H1 (cell line): ENCODE results near the gene TMC3. TPM values are rescaled to one million over a fixed set of nuclear protein-coding genes. Genes with fewer than 3 reads are reported as not detected.

Experiments
- CTCF ChIA-PET: fragments of 300-600 bp; sonication (Branson Sonifier 250); formaldehyde crosslinking; loops from one replicate; lab custom pipeline; 2021; ENCODE audit not compliant: partially characterized antibody; lab: Charles Lee
- POLR2A ChIA-PET: fragments of 300-600 bp; sonication (Branson Sonifier 250); formaldehyde crosslinking; loops from one replicate; lab custom pipeline; 2021; ENCODE audit warnings: inconsistent platforms; ENCODE audit not compliant: partially characterized antibody; lab: Charles Lee
- DNase-seq, 2 experiments: peaks; one replicate each; pipeline versions ENCODE4 v3.0.0 to v3.0.0-alpha.2; 2010 to 2022; ENCODE audit warnings: low spot score in 2 of 2, low read depth in 1 of 2, mixed read lengths in 1 of 2
- FAIRE-seq: peaks from 2 replicates; lab custom pipeline; 2011; peaks lifted over from hg19 to GRCh38; lab: Jason Lieb, UNC
- H2AFZ ChIP-seq: 2 replicates; pipeline ENCODE4 v1.8.1; 2012; ENCODE audit warnings: low read length, inconsistent platforms
- H2AK5ac ChIP-seq: 2 replicates; pipeline ENCODE4 v1.6.1; 2013; ENCODE audit warnings: low read depth, low read length
- H2BK120ac ChIP-seq: replicated peaks from 2 replicates; pipeline ENCODE3; 2013; ENCODE audit warnings: low read depth, low read length, inconsistent platforms
- H2BK12ac ChIP-seq: 2 replicates; pipeline ENCODE4 v1.6.1; 2013; ENCODE audit warnings: low read depth, low read length
- H2BK15ac ChIP-seq: 2 replicates; pipeline ENCODE4 v1.6.1; 2013; ENCODE audit warnings: low read length
- H2BK20ac ChIP-seq: 2 replicates; pipeline ENCODE4 v1.6.1; 2013; ENCODE audit warnings: low read length
- H2BK5ac ChIP-seq: 2 replicates; pipeline ENCODE4 v1.6.1; 2013; ENCODE audit warnings: low read depth, low read length
- H3K14ac ChIP-seq: 2 replicates; pipeline ENCODE4 v1.6.1; 2013; ENCODE audit warnings: inconsistent platforms; ENCODE audit not compliant: insufficient read length
- H3K18ac ChIP-seq: 2 replicates; pipeline ENCODE4 v1.6.1; 2013; ENCODE audit warnings: low read length; ENCODE audit errors: extremely low read depth
- H3K23ac ChIP-seq: 2 replicates; pipeline ENCODE4 v1.6.1; 2013; ENCODE audit warnings: inconsistent platforms; ENCODE audit not compliant: insufficient read length
- H3K23me2 ChIP-seq: 2 replicates; pipeline ENCODE4 v1.6.1; 2013; ENCODE audit warnings: low read depth, low read length
- H3K27ac ChIP-seq: 2 replicates; pipeline ENCODE4 v1.6.1; 2011; ENCODE audit warnings: low read depth, low read length, inconsistent platforms
- H3K27me3 ChIP-seq, 4 experiments: replicated peaks in 1 of 4; 1 replicate in 1 of 4; 2 replicates in 3 of 4; pipeline versions ENCODE4 v1.6.1 to v1.8.1; 2011 to 2013; ENCODE audit warnings: low read length in 3 of 4, mild to moderate bottlenecking in 3 of 4, inconsistent platforms in 2 of 4, mixed read lengths in 2 of 4, moderate library complexity in 1 of 4; ENCODE audit not compliant: control insufficient read depth in 3 of 4, insufficient read depth in 3 of 4; ENCODE audit errors: extremely low read depth in 1 of 4
- H3K36me3 ChIP-seq, 4 experiments: 2 replicates each; pipeline versions ENCODE4 v1.6.1 to v1.8.1; 2011 to 2013; ENCODE audit warnings: mild to moderate bottlenecking in 4 of 4, low read length in 3 of 4, moderate library complexity in 2 of 4, control low read depth in 1 of 4, inconsistent platforms in 1 of 4; ENCODE audit not compliant: insufficient read depth in 4 of 4, control insufficient read depth in 2 of 4
- H3K4ac ChIP-seq: replicated peaks from 2 replicates; pipeline ENCODE3; 2013; ENCODE audit warnings: low read length, low read depth, mixed read lengths, inconsistent platforms; ENCODE audit not compliant: insufficient read length
- H3K4me1 ChIP-seq, 4 experiments: replicated peaks in 1 of 4; 1 replicate in 1 of 4; 2 replicates in 3 of 4; pipeline versions ENCODE4 v1.6.1 to v1.8.1; 2011 to 2013; ENCODE audit warnings: low read length in 3 of 4, inconsistent platforms in 2 of 4, mixed read lengths in 1 of 4; ENCODE audit not compliant: insufficient read depth in 4 of 4, control insufficient read depth in 3 of 4
- H3K4me2 ChIP-seq, 2 experiments: 2 replicates each; pipeline versions ENCODE4 v1.6.1 to v1.8.1; 2011 to 2013; ENCODE audit warnings: low read depth in 2 of 2, low read length in 2 of 2, control low read depth in 1 of 2, inconsistent platforms in 1 of 2, mild to moderate bottlenecking in 1 of 2; ENCODE audit not compliant: insufficient read depth in 1 of 2
- H3K4me3 ChIP-seq, 4 experiments: fragments of 200-600, 300-600 bp in 1 of 4; sonication (generic), shearing (Covaris generic), sonication (Bioruptor Twin) in 1 of 4; 2 replicates each; pipeline versions ENCODE4 v1.5.1 to v1.8.1; 2011 to 2016; ENCODE audit warnings: low read length in 4 of 4, low read depth in 3 of 4, control low read depth in 2 of 4, inconsistent platforms in 2 of 4, mild to moderate bottlenecking in 2 of 4, mixed read lengths in 1 of 4, moderate library complexity in 1 of 4; ENCODE audit not compliant: insufficient read depth in 2 of 4; ENCODE audit errors: extremely low read depth in 1 of 4
- H3K56ac ChIP-seq: replicated peaks from 2 replicates; pipeline ENCODE3; 2013; ENCODE audit warnings: low read depth, mild to moderate bottlenecking, mixed read lengths, low read length, inconsistent platforms; ENCODE audit not compliant: insufficient read length
- H3K79me1 ChIP-seq: 2 replicates; pipeline ENCODE4 v1.6.1; 2013; ENCODE audit warnings: low read depth, low read length, control low read depth
- H3K79me2 ChIP-seq, 2 experiments: 2 replicates each; pipeline versions ENCODE4 v1.6.1 to v1.8.1; 2012 to 2013; ENCODE audit warnings: low read length in 2 of 2, mild to moderate bottlenecking in 2 of 2, inconsistent platforms in 1 of 2; ENCODE audit not compliant: insufficient read depth in 2 of 2, control insufficient read depth in 1 of 2
- H3K9ac ChIP-seq, 4 experiments: replicated peaks in 1 of 4; 1 replicate in 1 of 4; 2 replicates in 3 of 4; pipeline versions ENCODE4 v1.6.1 to v1.8.1; 2011 to 2013; ENCODE audit warnings: low read depth in 3 of 4, low read length in 3 of 4, control low read depth in 2 of 4, mild to moderate bottlenecking in 2 of 4, moderate library complexity in 2 of 4, inconsistent platforms in 1 of 4; ENCODE audit errors: extremely low read depth in 1 of 4
- H3K9me3 ChIP-seq, 2 experiments: 2 replicates each; pipeline versions ENCODE4 v1.6.1 to v1.8.1; 2012 to 2013; ENCODE audit warnings: mild to moderate bottlenecking in 2 of 2, moderate library complexity in 2 of 2, control low read depth in 1 of 2, inconsistent platforms in 1 of 2, low read depth in 1 of 2, low read length in 1 of 2, mixed read lengths in 1 of 2; ENCODE audit not compliant: insufficient read depth in 2 of 2
- H4K20me1 ChIP-seq, 2 experiments: replicated peaks in 1 of 2; 2 replicates each; pipeline versions ENCODE3 to v1.8.1; 2011 to 2013; ENCODE audit warnings: inconsistent platforms in 2 of 2, low read length in 2 of 2, mild to moderate bottlenecking in 1 of 2; ENCODE audit not compliant: insufficient read depth in 2 of 2, control insufficient read depth in 1 of 2
- H4K5ac ChIP-seq: 2 replicates; pipeline ENCODE4 v1.6.1; 2013; ENCODE audit warnings: low read length, low read depth, mixed read lengths, inconsistent platforms; ENCODE audit not compliant: insufficient read length
- H4K8ac ChIP-seq: 2 replicates; pipeline ENCODE4 v1.8.0; 2013; ENCODE audit warnings: mild to moderate bottlenecking, moderate library complexity, low read length, inconsistent platforms; ENCODE audit not compliant: insufficient read depth; ENCODE audit errors: extremely low read depth
- H4K91ac ChIP-seq: replicated peaks from 2 replicates; pipeline ENCODE3; 2013; ENCODE audit warnings: low read length, mixed read lengths, inconsistent platforms; ENCODE audit not compliant: insufficient read length
- ASH2L ChIP-seq: fragments of 200-600, 300-600 bp; sonication (generic); IDR thresholded peaks from one replicate; pipeline ENCODE4 v1.7.1; 2017; ENCODE audit warnings: low read length
- BRCA1 ChIP-seq: IDR thresholded peaks from 2 replicates; pipeline ENCODE4 v1.6.1; 2012; ENCODE audit warnings: low read depth, low read length, improper control_type of control experiment
- CHD1 ChIP-seq: IDR thresholded peaks from 2 replicates; pipeline ENCODE4 v1.6.1; 2012; ENCODE audit warnings: low read depth, low read length, improper control_type of control experiment
- CTCF ChIP-seq, 3 experiments: IDR thresholded peaks; 1 replicate in 2 of 3; 2 replicates in 1 of 3; pipeline versions ENCODE4 v1.5.1 to v1.6.1; 2011; ENCODE audit warnings: low read length in 3 of 3, mild to moderate bottlenecking in 3 of 3, inconsistent platforms in 2 of 3, low read depth in 1 of 3, moderate library complexity in 1 of 3; ENCODE audit not compliant: insufficient read depth in 1 of 3; ENCODE audit errors: control extremely low read depth in 1 of 3
- FOSL1 ChIP-seq: IDR thresholded peaks from 2 replicates; pipeline ENCODE4 v1.6.1; 2011; ENCODE audit warnings: mild to moderate bottlenecking, low read depth, low read length, moderate library complexity; ENCODE audit not compliant: insufficient read depth
- HDAC6 ChIP-seq: IDR thresholded peaks from one replicate; pipeline ENCODE4 v1.7.1; 2012; ENCODE audit warnings: low read depth, mild to moderate bottlenecking, inconsistent platforms, low read length, moderate library complexity
- KDM4A ChIP-seq: IDR thresholded peaks from one replicate; pipeline ENCODE4 v1.7.1; 2012; ENCODE audit warnings: low read depth, mild to moderate bottlenecking, moderate library complexity, low read length, inconsistent platforms; ENCODE audit not compliant: severe bottlenecking
- MAFK ChIP-seq: IDR thresholded peaks from 2 replicates; pipeline ENCODE4 v1.6.1; 2012; ENCODE audit warnings: low read depth, mild to moderate bottlenecking, improper control_type of control experiment, low read length
- POLR2AphosphoS5 ChIP-seq: IDR thresholded peaks from 2 replicates; pipeline ENCODE4 v1.6.1; 2011; ENCODE audit warnings: low read depth, low read length
- RXRA ChIP-seq: IDR thresholded peaks from 2 replicates; pipeline ENCODE4 v1.6.1; 2011; ENCODE audit warnings: low read depth, mild to moderate bottlenecking, low read length, moderate library complexity; ENCODE audit not compliant: insufficient read depth
- SIX5 ChIP-seq: IDR thresholded peaks from 2 replicates; pipeline ENCODE4 v1.6.1; 2011; ENCODE audit warnings: mild to moderate bottlenecking, low read depth, low read length
- TEAD4 ChIP-seq: IDR thresholded peaks from 2 replicates; pipeline ENCODE4 v1.6.1; 2012; ENCODE audit warnings: low read depth, low read length, inconsistent platforms, mixed read lengths
- WGBS, 2 experiments: shearing (Covaris generic) in 1 of 2; methylation state at CpG; one replicate each; pipeline versions ENCODE4 v1.1.6 to v1.1.7; 2013 to 2015; ENCODE audit warnings: low lambda C conversion rate in 2 of 2, mixed read lengths in 2 of 2, inconsistent platforms in 1 of 2, low coverage in 1 of 2, missing lambda C conversion rate in 1 of 2; ENCODE audit not compliant: insufficient replicate concordance in 2 of 2, insufficient coverage in 1 of 2, insufficient read length in 1 of 2; ENCODE audit errors: extremely low coverage in 1 of 2, missing lambda C conversion rate in 1 of 2; 5-methylcytosine and 5-hydroxymethylcytosine counted together
- polyA plus RNA-seq, 7 experiments: library from polyadenylated mRNA; depleted of rRNA in 3 of 7; stranded (reverse) in 5 of 7; unstranded in 2 of 7; fragments of >200 nt in 5 of 7; fragments of 200-250 nt in 2 of 7; gene quantifications; 1 replicate in 5 of 7; 2 replicates in 1 of 7; 4 replicates in 1 of 7; pipeline versions ENCODE4 v1.2.1 to v1.2.3, GENCODE V29; 2011 to 2013; ENCODE audit warnings: missing spikeins in 2 of 7, mixed read lengths in 2 of 7
- total RNA-seq: library from RNA; stranded (reverse); fragmentation: NEBNext Ultra II Directional; extraction: Animal tissue kit (Norgen Biotek cat#: 25700); gene quantifications from 2 replicates; pipeline ENCODE4 v1.2.1, GENCODE V29; 2021

The TMC3 gene
- total and polyA plus RNA-seq, 2 of the 8 experiments (the other 6 are each of a cell fraction or from before 2014, with no cell fraction given) = not detected

GRCh38 chr15:81292523-81293001, 81.5 kb downstream of the TMC3 start:
- H2BK15ac ChIP-seq = no peak overlapping the region
- no peak overlapping the region for H2BK12ac ChIP-seq
- H3K4me1 ChIP-seq = peaks cover 0 to 7% (median 4%) of the 10 kb centered on the region in 4 experiments; a peak in 4 of 7 replicates
- H4K91ac ChIP-seq = no peak overlapping the region
- no peaks in the 10 kb centered on the region for H3K9me3 ChIP-seq
- H3K4me2 ChIP-seq = no peak overlapping the region
- ChIA-PET CTCF (interaction anchor here (1.1 to 4.0 kb wide), 7 partner anchors 10 to 108 kb away, joined by 3 to 17 read pairs (median 8); no protein-coding TSS in a partner anchor), POLR2A (no interaction called here)
- no peaks in the 10 kb centered on the region for H4K20me1 ChIP-seq
- no peak overlapping the region for H4K5ac ChIP-seq
- no peak overlapping the region for H2BK5ac ChIP-seq
- no peaks in the 10 kb centered on the region for H3K79me1 ChIP-seq
- H2AFZ ChIP-seq = no peak overlapping the region
- H3K4me3 ChIP-seq = no peak overlapping the region
- H2BK20ac ChIP-seq = no peak overlapping the region
- H3K27ac ChIP-seq = no peak overlapping the region
- H2BK120ac ChIP-seq = no peak overlapping the region
- no peaks in the 10 kb centered on the region for H3K36me3 ChIP-seq
- H3K4ac ChIP-seq = no peak overlapping the region
- no peak overlapping the region for H3K56ac ChIP-seq
- no peak overlapping the region for H3K9ac ChIP-seq
- no peaks in the 10 kb centered on the region; a peak in 1 of 7 replicates for H3K27me3 ChIP-seq
- no peak overlapping the region for H3K14ac ChIP-seq
- WGBS, 2 experiments = 91% methylated on average over 12 of the region's 12 CpGs; no CpG with 5 or more reads in 1 of the 2 experiments
- no peaks in the 10 kb centered on the region for H3K79me2 ChIP-seq
- H3K18ac ChIP-seq = no peak overlapping the region
- no peak overlapping the region for H4K8ac ChIP-seq
- no peak overlapping the region for H3K23ac ChIP-seq
- no peak overlapping the region for H2AK5ac ChIP-seq
- FAIRE-seq (no peak), DNase-seq (no peak)
- H3K23me2 ChIP-seq = no peaks in the 10 kb centered on the region
- TF ChIP-seq MAFK = no peak
- TF ChIP-seq KDM4A = no peak
- TF ChIP-seq CHD1 = no peak
- TF ChIP-seq CTCF (IDR thresholded peaks at IDR 0.05; ENCODE audit: control extremely low read depth in 1 of 3, insufficient read depth in 1 of 3, low read depth in 1 of 3, low read length in 3 of 3) = no peak
- no peak for TF ChIP-seq ASH2L
- no peak for TF ChIP-seq POLR2AphosphoS5
- no peak for TF ChIP-seq HDAC6
- TF ChIP-seq SIX5 = no peak
- TF ChIP-seq BRCA1 = no peak
- TF ChIP-seq FOSL1 = no peak
- TF ChIP-seq TEAD4 = no peak
- TF ChIP-seq RXRA = no peak
